GM23338 (cell line): ENCODE measurements around the gene TRIM72. TPM values are rescaled to one million over a fixed set of nuclear protein-coding genes. Genes with fewer than 3 reads are reported as not detected.

Experiments
- ATAC-seq: fragments of 200-7000 bp; cut with Tn5 transposase; 3 replicates; pipeline ENCODE4 v1.9.1; 2020
- DNase-seq: peaks from one replicate; pipeline ENCODE4 v3.0.0-alpha.2; 2015; ENCODE audit warnings: low spot score
- H2AFZ ChIP-seq: fragments of 200-600 bp; sonication (generic); 2 replicates; pipeline ENCODE4 v1.8.0; 2016; ENCODE audit warnings: antibody characterized with exemption, mild to moderate bottlenecking, moderate library complexity
- H3F3A ChIP-seq: fragments of 200-600 bp; sonication (generic); replicated peaks from 2 replicates; pipeline ENCODE4 v1.8.0; 2017; ENCODE audit warnings: antibody characterized with exemption, mixed run types, low read depth
- H3K27ac ChIP-seq: fragments of 200-600 bp; sonication (generic); 2 replicates; pipeline ENCODE4 v1.6.1; 2016; ENCODE audit warnings: low read depth
- H3K27me3 ChIP-seq: fragments of 200-600 bp; sonication (generic); 2 replicates; pipeline ENCODE4 v1.8.0; 2016; ENCODE audit warnings: mild to moderate bottlenecking, mixed run types, moderate library complexity; ENCODE audit not compliant: insufficient read depth
- H3K36me3 ChIP-seq: fragments of 200-600 bp; sonication (generic); 2 replicates; pipeline ENCODE4 v1.8.0; 2016; ENCODE audit warnings: mild to moderate bottlenecking; ENCODE audit not compliant: insufficient read depth
- H3K4me1 ChIP-seq: fragments of 200-600 bp; sonication (generic); 2 replicates; pipeline ENCODE4 v1.8.0; 2016; ENCODE audit warnings: mild to moderate bottlenecking, moderate library complexity; ENCODE audit not compliant: insufficient read depth
- H3K4me2 ChIP-seq: fragments of 200-600 bp; sonication (generic); 2 replicates; pipeline ENCODE4 v1.7.1; 2017; ENCODE audit warnings: mixed run types
- H3K4me3 ChIP-seq: fragments of 200-600 bp; sonication (generic); 2 replicates; pipeline ENCODE4 v1.6.1; 2016; ENCODE audit warnings: mixed run types
- H3K79me2 ChIP-seq: fragments of 200-600 bp; sonication (generic); replicated peaks from 2 replicates; pipeline ENCODE4 v1.8.0; 2017; ENCODE audit warnings: mild to moderate bottlenecking; ENCODE audit not compliant: insufficient read depth
- H3K9me2 ChIP-seq: fragments of 200-600 bp; sonication (generic); 2 replicates; pipeline ENCODE4 v1.8.0; 2017; ENCODE audit not compliant: insufficient read depth
- H4K20me1 ChIP-seq: fragments of 200-600 bp; sonication (generic); replicated peaks from 2 replicates; pipeline ENCODE4 v1.8.0; 2017; ENCODE audit warnings: mild to moderate bottlenecking; ENCODE audit not compliant: insufficient read depth
- H3K27ac Mint-ChIP-seq: 2 replicates; pipeline ENCODE4 v1.8.0; 2020; ENCODE audit warnings: inconsistent platforms, mild to moderate bottlenecking, moderate library complexity, mixed read lengths
- H3K27me3 Mint-ChIP-seq: 3 replicates; pipeline ENCODE4 v1.8.0; 2022; ENCODE audit warnings: low read depth, mild to moderate bottlenecking, moderate library complexity, mixed read lengths, inconsistent platforms; ENCODE audit not compliant: insufficient read depth, poor library complexity
- H3K36me3 Mint-ChIP-seq: 3 replicates; pipeline ENCODE4 v1.8.0; 2021; ENCODE audit warnings: low read depth, mild to moderate bottlenecking, inconsistent platforms, moderate library complexity, mixed read lengths
- H3K4me1 Mint-ChIP-seq: 3 replicates; pipeline ENCODE4 v1.8.0; 2020; ENCODE audit warnings: mild to moderate bottlenecking, inconsistent platforms, mixed read lengths
- H3K4me3 Mint-ChIP-seq: 3 replicates; pipeline ENCODE4 v1.8.0; 2021; ENCODE audit warnings: moderate library complexity, mild to moderate bottlenecking, inconsistent platforms, mixed read lengths
- H3K9me3 Mint-ChIP-seq: 3 replicates; pipeline ENCODE4 v1.8.0; 2020; ENCODE audit warnings: moderate library complexity, mild to moderate bottlenecking, inconsistent platforms, mixed read lengths
- CREB1 ChIP-seq: fragments of 250-450 bp; sonication (Bioruptor Pico); IDR thresholded peaks from 2 replicates; pipeline ENCODE4 v1.5.0; 2020; ENCODE audit warnings: low read depth, mild to moderate bottlenecking, moderate library complexity
- ETS1 ChIP-seq: IDR thresholded peaks from 2 replicates; pipeline ENCODE4 v1.6.1; 2016; ENCODE audit warnings: antibody characterized with exemption
- EZH2 ChIP-seq: fragments of 200-600 bp; sonication (generic); IDR thresholded peaks from one replicate; pipeline ENCODE4 v1.8.0; 2017; ENCODE audit warnings: antibody characterized with exemption, mild to moderate bottlenecking, low read depth; ENCODE audit not compliant: unreplicated experiment
- EZH2phosphoT487 ChIP-seq: fragments of 200-600 bp; sonication (generic); IDR thresholded peaks from one replicate; pipeline ENCODE4 v1.8.1; 2018; ENCODE audit warnings: antibody characterized with exemption; ENCODE audit not compliant: unreplicated experiment
- JUNB ChIP-seq: IDR thresholded peaks from one replicate; pipeline ENCODE4 v1.6.1; 2016; ENCODE audit warnings: antibody characterized with exemption; ENCODE audit not compliant: unreplicated experiment
- NANOG ChIP-seq: IDR thresholded peaks from 2 replicates; pipeline ENCODE4 v1.6.1; 2016; ENCODE audit warnings: antibody characterized with exemption, borderline replicate concordance
- POLR2AphosphoS5 ChIP-seq: IDR thresholded peaks from 2 replicates; pipeline ENCODE4 v1.6.1; 2016; ENCODE audit warnings: antibody characterized with exemption, low read depth
- REST ChIP-seq: IDR thresholded peaks from one replicate; pipeline ENCODE4 v1.6.1; 2018; ENCODE audit warnings: antibody characterized with exemption; ENCODE audit not compliant: unreplicated experiment
- STAT1 ChIP-seq: IDR thresholded peaks from one replicate; pipeline ENCODE4 v1.6.1; 2016; ENCODE audit warnings: antibody characterized with exemption; ENCODE audit not compliant: unreplicated experiment
- ZNF114 ChIP-seq: fragments of 250-450 bp; sonication (Bioruptor Pico); IDR thresholded peaks from 2 replicates; pipeline ENCODE4 v1.5.0; 2020; ENCODE audit warnings: mild to moderate bottlenecking, moderate library complexity
- ZNF331 ChIP-seq: fragments of 250-450 bp; sonication (Bioruptor Pico); IDR thresholded peaks from 2 replicates; pipeline ENCODE4 v1.5.0; 2020; ENCODE audit warnings: low read depth, mild to moderate bottlenecking, moderate library complexity
- ZNF462 ChIP-seq: fragments of 250-450 bp; sonication (Bioruptor Pico); IDR thresholded peaks from 2 replicates; pipeline ENCODE4 v1.5.0; 2020; ENCODE audit warnings: mild to moderate bottlenecking, moderate library complexity
- polyA plus RNA-seq: library from polyadenylated mRNA; unstranded; fragments of >200 nt; fragmentation: Nextera tagmentation; extraction: Ambion mirVana; gene quantifications from 2 replicates; pipeline ENCODE4 v1.2.1, GENCODE V29; 2016
- total RNA-seq: library from RNA; depleted of rRNA; stranded (reverse); fragments of >200 nt; shearing (Covaris generic); gene quantifications from 2 replicates; pipeline ENCODE4 v1.2.3, GENCODE V29; 2014
- TF ChIP-seq, protein P1 (sequence below), 2 experiments: fragments of 200-600 bp in 1 of 2; sonication (generic) in 1 of 2; conservative IDR thresholded peaks; 2 replicates each; pipeline versions ENCODE4 v1.5.1 to v1.6.1; 2016 to 2017; ENCODE audit warnings: antibody characterized with exemption in 2 of 2, low read depth in 2 of 2, mild to moderate bottlenecking in 2 of 2, moderate library complexity in 1 of 2

TRIM72 gene
- total and polyA plus RNA-seq, 2 experiments from 2014 or later, result 0.81 to 1.3 TPM

DNA sequence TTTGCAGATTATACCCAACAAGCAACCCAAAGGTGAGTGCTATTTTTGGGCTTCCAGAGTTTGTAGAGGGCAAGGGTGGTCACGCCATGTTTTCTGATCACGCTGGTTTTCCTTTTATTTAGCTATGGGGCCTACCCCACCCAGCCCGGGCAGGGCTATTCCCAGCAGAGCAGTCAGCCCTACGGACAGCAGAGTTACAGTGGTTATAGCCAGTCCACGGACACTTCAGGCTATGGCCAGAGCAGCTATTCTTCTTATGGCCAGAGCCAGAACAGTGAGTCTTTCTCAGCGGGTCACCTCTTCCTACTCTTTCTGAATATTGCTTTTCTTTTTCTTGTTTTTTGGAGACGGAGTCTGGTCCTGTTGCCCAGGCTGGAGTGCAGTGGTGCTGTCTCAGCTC, 31.5 kb upstream of the TRIM72 start:
- Histone ChIP-seq H3K4me2 (peak overlapping the region; percentile 100), H3K36me3 (peaks cover 57% of the 10 kb centered on the region), H3K4me1 (peaks cover 27% of the 10 kb centered on the region), H3K79me2 (peaks cover 75% of the 10 kb centered on the region), H3F3A (peaks cover 37% of the 10 kb centered on the region), H2AFZ (no peak overlapping the region), H3K27ac (no peak overlapping the region), H4K20me1 (peaks cover 63% of the 10 kb centered on the region), H3K9me2 (no peaks in the 10 kb centered on the region), H3K4me3 (peak overlapping the region; percentile 100), H3K27me3 (no peaks in the 10 kb centered on the region)
- Mint-ChIP-seq H3K4me1 (peaks cover 48% of the 10 kb centered on the region), H3K4me3 (peak overlapping the region; percentile 96), H3K27ac (peak overlapping the region; percentile 28; the same call in 1 of the 2 replicates), H3K9me3 (peaks cover 7% of the 10 kb centered on the region), H3K36me3 (peaks cover 70% of the 10 kb centered on the region), H3K27me3 (peaks cover 24% of the 10 kb centered on the region)
- no peak for DNase-seq
- no peak for TF ChIP-seq ZNF331
- no peak for TF ChIP-seq NANOG
- no peak for TF ChIP-seq ZNF114 (CRISPR knock-in tag)
- no peak for TF ChIP-seq EZH2
- no peak for TF ChIP-seq REST
- TF ChIP-seq ETS1, result no peak
- TF ChIP-seq CREB1 (CRISPR knock-in tag), result no peak
- TF ChIP-seq JUNB, result no peak
- TF ChIP-seq POLR2AphosphoS5, result no peak
- no peak for TF ChIP-seq EZH2phosphoT487
- TF ChIP-seq, protein P1, sequence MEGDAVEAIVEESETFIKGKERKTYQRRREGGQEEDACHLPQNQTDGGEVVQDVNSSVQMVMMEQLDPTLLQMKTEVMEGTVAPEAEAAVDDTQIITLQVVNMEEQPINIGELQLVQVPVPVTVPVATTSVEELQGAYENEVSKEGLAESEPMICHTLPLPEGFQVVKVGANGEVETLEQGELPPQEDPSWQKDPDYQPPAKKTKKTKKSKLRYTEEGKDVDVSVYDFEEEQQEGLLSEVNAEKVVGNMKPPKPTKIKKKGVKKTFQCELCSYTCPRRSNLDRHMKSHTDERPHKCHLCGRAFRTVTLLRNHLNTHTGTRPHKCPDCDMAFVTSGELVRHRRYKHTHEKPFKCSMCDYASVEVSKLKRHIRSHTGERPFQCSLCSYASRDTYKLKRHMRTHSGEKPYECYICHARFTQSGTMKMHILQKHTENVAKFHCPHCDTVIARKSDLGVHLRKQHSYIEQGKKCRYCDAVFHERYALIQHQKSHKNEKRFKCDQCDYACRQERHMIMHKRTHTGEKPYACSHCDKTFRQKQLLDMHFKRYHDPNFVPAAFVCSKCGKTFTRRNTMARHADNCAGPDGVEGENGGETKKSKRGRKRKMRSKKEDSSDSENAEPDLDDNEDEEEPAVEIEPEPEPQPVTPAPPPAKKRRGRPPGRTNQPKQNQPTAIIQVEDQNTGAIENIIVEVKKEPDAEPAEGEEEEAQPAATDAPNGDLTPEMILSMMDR (conservative IDR thresholded peaks at IDR 0.05; ENCODE audit: low read depth in 2 of 2), result no peak
- no peak for TF ChIP-seq ZNF462 (CRISPR knock-in tag)
- no peak for TF ChIP-seq STAT1
- ATAC-seq, result no peak
